ENCODE results near the gene ERBB4. TPM values are rescaled to one million over a fixed set of nuclear protein-coding genes. Genes with fewer than 3 reads are reported as not detected.

The ERBB4 gene
- total RNA-seq, 1 experiment from 2014 or later: 0.04 TPM

DNA sequence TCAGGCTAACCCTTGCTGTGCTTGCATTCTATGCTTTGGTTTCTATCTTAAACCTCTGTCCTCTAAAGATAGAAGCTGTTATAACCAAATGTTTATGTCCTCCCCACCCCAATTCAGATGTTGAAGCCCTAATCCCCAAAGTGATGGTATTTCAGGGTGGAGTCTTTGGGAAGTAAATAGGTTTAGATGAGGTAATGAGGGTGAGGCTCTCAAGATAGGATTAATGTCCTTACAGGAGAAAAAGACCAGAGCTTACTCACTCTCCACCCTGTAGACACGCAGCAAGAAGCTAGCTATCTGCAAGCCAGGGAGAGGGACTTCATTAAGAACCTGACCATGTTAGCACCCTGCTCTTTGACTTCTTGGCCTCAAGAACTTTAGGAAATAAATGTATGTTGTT, 362.5 kb downstream of the ERBB4 start:
- H3K9me3 Mint-ChIP-seq: peaks cover 14% of the 10 kb centered on the region in 2 experiments; a peak in 4 of 5 replicates

More for the DNA sequence above, 362.5 kb downstream of the ERBB4 start:
- H3K79me2 ChIP-seq (ENCODE audit: insufficient read depth, low read length): no peaks in the 10 kb centered on the region
- no peaks in the 10 kb centered on the region for H4K20me1 ChIP-seq (ENCODE audit: control insufficient read depth, insufficient read depth, insufficient read length)
- H3K18ac ChIP-seq (ENCODE audit: insufficient read length, low read depth, low read length): no peak overlapping the region
- H3K79me1 ChIP-seq (ENCODE audit: insufficient read depth, low read depth, low read length, poor library complexity, severe bottlenecking): no peaks in the 10 kb centered on the region
- no peak overlapping the region for H2BK15ac ChIP-seq (ENCODE audit: low read depth, low read length)
- H3K27me3 ChIP-seq (ENCODE audit: insufficient read depth, low read length): no peaks in the 10 kb centered on the region
- no peak overlapping the region for H2AK5ac ChIP-seq (ENCODE audit: insufficient read length, low read length)
- H2BK5ac ChIP-seq (ENCODE audit: insufficient read length, low read length): no peak overlapping the region
- no peak overlapping the region for H2BK12ac ChIP-seq (ENCODE audit: insufficient read length, low read depth, low read length)
- H3K4ac ChIP-seq (ENCODE audit: low read depth, low read length): no peak overlapping the region
- no peak overlapping the region for H4K91ac ChIP-seq (ENCODE audit: insufficient read length, low read depth, low read length)
- H3K4me1 ChIP-seq (ENCODE audit: insufficient read depth, low read length): no peaks in the 10 kb centered on the region
- H3K4me1 Mint-ChIP-seq: peaks cover 0 to 9% of the 10 kb centered on the region in 2 experiments; a peak in 3 of 4 replicates
- H3K14ac ChIP-seq (ENCODE audit: insufficient read depth, low read length): no peak overlapping the region
- H3K4me3 Mint-ChIP-seq: no peak overlapping the region
- TF ChIP-seq, protein P1, sequence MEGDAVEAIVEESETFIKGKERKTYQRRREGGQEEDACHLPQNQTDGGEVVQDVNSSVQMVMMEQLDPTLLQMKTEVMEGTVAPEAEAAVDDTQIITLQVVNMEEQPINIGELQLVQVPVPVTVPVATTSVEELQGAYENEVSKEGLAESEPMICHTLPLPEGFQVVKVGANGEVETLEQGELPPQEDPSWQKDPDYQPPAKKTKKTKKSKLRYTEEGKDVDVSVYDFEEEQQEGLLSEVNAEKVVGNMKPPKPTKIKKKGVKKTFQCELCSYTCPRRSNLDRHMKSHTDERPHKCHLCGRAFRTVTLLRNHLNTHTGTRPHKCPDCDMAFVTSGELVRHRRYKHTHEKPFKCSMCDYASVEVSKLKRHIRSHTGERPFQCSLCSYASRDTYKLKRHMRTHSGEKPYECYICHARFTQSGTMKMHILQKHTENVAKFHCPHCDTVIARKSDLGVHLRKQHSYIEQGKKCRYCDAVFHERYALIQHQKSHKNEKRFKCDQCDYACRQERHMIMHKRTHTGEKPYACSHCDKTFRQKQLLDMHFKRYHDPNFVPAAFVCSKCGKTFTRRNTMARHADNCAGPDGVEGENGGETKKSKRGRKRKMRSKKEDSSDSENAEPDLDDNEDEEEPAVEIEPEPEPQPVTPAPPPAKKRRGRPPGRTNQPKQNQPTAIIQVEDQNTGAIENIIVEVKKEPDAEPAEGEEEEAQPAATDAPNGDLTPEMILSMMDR (conservative IDR thresholded peaks at IDR 0.05): no peak
- no peak overlapping the region for H3K9ac ChIP-seq (ENCODE audit: extremely low read depth, insufficient read length, low read length)
- H3K36me3 Mint-ChIP-seq (ENCODE audit: insufficient read depth in 1 of 3, low read depth in 3 of 3): peaks cover 4 to 15% (median 5%) of the 10 kb centered on the region in 3 experiments; a peak in 5 of 7 replicates
- WGBS (ENCODE audit: extremely low coverage, insufficient read length, low lambda C conversion rate): no CpG with 5 or more reads among the region's 1 CpG
- no peak overlapping the region for H3K27ac ChIP-seq (ENCODE audit: insufficient read length, low read depth, low read length)
- no peak overlapping the region for H3K4me2 ChIP-seq (ENCODE audit: insufficient read depth, insufficient read length, low read length)
- no peak overlapping the region for H3K56ac ChIP-seq (ENCODE audit: insufficient read length, low read depth, low read length)
- no peak overlapping the region for H2BK20ac ChIP-seq (ENCODE audit: low read depth, low read length, poor library complexity, severe bottlenecking)
- no peak overlapping the region for H4K5ac ChIP-seq (ENCODE audit: insufficient read length, low read depth, low read length)
- H2AFZ ChIP-seq (ENCODE audit: low read length): no peak overlapping the region
- H3K27me3 Mint-ChIP-seq (ENCODE audit: low read depth): no peaks in the 10 kb centered on the region
- no peak overlapping the region for H3K27ac Mint-ChIP-seq
- no peak overlapping the region for H2BK120ac ChIP-seq (ENCODE audit: low read depth, low read length, poor library complexity, severe bottlenecking)
- H3K23ac ChIP-seq (ENCODE audit: insufficient read length, low read depth, low read length): no peak overlapping the region
- H4K8ac ChIP-seq (replicated peaks; ENCODE audit: insufficient read length, low read depth, low read length): no peak overlapping the region
- no peaks in the 10 kb centered on the region for H3K23me2 ChIP-seq (ENCODE audit: insufficient read length, low read depth, low read length, poor library complexity, severe bottlenecking)
- H3K9me3 ChIP-seq (ENCODE audit: control insufficient read depth, low read depth, low read length): no peaks in the 10 kb centered on the region
- DNase-seq: no peak
- no peak overlapping the region for H3T11ph ChIP-seq (ENCODE audit: low read length)

All from H9 (cell line).